Stromal cell of bone marrow (primary cell): ENCODE data around the gene C1orf115.
"Not testable (repeated sequence)": the region's sequence is repeated elsewhere in the genome, so short reads cannot be mapped to it uniquely, and the experiment has no call there.

ENCODE experiments used
- DNase-seq: peaks from one replicate; pipeline ENCODE4 v3.0.0-alpha.2; 2012; ENCODE audit warnings: low read depth

Gene C1orf115

DNA sequence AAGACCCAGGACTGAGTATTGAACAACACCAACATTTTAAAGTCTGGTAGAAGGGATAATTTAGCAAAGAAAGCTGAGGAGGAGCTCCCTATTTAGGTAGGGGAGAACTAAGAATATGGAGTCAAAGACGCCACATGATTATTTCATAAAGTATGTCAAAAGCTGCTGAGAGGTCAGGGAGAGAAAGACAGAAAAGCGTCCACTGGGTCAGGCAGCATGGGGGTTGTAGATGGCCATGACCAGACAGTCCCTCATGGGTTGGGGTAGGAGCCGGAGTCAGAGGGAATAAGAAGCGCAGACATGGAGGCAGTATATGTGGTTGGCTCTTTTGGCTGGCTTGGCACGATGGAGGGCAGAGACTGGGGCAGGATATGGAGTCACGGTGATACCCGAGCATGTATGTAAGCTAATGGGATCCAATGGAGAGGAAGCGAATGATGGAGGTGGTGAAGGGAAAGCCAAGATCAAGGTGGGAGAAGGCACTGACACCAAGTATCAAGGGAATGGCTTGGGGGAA is 4.8 kb downstream of the C1orf115 start:
- DNase-seq, result no peak

DNA sequence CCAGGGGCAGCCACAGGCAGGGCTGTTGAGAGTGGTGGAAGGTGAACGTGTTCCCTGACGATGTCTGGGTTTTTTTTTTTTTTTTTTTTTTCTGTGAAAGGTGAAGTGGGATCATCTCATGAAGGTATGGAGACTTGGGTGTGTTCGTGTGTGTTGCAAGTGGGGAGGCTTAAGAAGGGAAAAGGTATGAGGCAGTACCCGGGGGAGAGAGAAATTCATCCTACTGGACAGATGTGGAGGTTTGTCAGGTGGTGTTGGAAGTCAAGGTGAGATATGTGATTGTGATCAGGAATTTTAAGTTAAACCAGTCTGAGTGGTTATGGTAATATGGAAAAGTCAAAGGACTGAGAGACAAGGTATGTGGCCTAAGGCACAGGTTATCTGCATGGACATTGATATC is 5.3 kb downstream of the C1orf115 start:
- DNase-seq, result no peak

DNA sequence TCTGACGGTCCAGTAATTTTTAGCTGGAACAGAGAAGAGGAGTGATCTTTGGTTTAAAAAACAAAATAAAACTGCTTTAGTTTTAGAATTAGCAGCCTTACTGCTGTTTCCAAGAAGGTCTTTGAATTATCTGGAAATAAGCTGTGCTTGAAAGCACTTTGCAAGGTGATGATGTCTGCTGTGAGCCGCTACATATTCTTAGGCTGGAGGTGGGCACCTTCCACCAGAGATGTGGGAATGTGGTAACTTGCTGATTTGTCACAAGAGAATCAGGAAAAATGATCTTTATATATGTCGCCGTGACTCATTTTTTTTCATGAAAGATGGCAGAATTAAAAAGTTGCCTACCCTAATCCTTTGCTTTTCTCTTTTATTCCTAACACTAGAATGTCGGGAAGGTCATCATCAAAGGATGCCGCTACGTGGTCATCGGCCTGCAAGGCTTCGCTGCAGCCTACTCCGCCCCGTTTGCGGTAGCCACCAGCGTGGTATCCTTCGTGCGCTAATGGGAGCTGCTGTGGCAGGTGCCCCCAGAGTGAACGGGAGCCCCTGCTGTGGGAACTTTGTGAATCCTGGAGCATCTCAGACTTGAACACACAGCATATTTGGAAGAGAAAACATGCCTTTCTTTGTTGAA is 6.2 kb downstream of the C1orf115 start:
- DNase-seq, result no peak

DNA sequence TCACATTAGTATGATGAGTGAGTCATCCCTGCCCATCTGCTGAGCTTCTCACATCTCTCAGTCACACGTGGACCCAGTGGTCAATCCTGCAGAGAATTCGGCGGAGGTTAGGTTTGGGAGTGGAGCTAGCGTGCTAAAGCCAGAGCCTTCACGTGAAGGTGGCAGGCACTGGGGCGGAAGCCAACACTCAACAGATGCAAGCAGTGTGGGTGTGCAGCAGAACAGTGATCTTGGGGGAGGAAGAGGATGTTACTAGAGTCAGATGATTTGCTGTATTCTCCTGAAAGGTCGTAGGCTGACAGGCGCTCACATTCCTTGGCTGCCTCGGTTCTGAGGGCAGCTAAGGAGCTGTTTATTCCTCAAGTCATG is 6.7 kb downstream of the C1orf115 start:
- no peak for DNase-seq

DNA sequence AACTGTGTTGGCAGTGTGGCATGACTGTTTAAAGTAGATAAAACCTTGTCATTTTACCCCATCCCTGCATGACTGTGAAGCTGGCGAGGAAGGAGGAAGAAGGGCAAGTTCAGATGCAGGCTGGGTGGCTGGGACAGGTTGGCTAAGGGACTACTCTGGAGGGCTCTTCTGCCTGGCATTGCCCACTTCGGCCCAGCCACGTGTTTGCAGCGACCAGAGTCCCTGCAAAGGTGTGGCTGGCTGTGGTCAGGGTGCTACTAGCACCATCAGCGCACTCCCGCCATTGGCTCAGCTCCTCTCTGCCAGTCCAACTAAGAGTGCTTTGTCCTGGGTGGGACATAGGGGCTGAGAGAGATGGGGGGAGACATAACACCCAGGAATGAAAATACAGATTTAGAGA is 7.2 kb downstream of the C1orf115 start:
- DNase-seq, result no peak

DNA sequence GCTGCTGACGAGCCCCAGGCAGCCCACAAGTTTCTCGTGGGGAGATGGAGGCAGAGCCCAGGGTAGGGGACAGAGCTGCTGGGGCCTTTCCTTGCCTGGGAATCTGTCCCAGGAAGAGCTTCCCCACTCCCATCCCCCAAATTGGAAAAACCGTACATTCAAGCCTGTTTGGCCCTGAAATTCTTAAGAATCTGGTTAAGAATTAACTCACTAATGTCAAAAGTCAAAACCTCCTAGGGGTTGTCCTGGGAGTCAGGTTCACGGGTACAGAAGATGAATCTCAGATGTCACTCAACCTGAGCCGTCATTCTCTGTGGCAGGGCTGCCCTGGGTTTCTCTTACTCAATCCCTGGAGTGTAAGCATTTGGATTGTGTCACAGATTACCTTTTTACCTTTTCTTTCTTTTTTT is 8.4 kb downstream of the C1orf115 start:
- no peak for DNase-seq

DNA sequence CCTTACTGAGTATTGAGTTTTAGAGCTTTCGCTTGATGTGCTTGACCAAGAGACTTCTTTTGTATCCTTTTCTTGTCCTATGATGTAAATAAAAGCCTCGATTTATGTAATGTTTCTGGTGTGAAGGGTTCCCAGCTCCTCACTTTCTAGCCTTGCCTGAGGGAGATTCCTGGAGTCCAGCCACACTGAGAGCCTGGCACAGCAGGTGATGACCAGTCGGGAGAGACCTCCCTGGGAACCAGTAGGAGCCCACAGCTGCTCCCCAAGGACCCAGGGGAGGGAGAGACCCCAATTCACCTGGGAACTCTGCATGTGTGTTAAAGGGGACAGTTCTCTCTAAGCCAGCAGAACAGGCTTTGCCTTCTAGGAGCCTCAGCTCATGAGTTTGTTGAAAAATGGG is 8.9 kb downstream of the C1orf115 start:
- DNase-seq, result no peak

DNA sequence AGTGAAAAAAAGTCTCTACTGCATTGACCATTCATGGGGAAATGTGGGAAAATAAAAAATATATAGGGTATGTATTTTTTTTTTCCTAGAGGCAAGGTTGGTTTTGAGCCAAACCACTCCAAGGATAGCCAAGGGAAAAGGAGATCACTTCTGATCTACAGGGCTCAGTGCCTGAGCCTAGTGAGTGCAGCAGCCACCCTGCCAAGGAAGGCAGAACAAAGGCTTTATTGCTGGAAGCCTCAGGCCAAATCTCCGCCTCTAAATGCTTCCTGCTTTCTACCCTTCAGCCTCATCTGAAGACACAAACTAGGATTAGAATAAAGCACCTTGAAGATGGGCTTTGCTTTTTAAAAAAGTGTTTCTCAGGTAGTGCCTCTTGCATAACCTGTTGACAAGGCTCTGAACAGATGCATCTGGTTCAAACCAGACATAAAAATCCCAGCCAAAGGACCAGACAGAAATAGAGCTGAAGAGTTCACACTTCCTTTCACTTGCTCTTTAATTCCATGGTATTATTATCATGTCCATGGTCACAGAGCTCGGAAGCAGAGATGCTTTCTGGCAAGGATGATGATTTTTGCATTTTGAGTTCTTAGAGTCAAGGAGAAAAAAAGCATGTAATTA is 10.5 kb downstream of the C1orf115 start:
- no peak for DNase-seq

DNA sequence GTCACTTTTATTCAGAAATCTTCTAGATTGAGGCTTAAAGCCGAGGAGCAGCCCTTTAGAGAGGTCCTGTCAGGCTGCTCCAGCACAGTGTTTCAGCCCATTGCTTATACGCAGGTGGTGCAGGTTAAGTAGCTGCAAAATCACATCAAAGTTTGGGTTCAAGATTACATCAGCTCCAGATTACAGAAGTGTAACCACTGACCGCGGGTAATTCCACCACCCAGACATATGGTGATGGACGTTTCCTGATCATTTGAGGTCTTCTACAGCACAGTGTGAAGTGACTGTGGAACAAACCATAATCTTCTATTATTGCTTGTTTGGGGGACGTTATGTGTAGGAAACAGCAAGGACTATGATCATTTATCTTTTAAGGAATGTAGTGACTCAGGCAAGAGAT is 11.8 kb downstream of the C1orf115 start:
- DNase-seq, result no peak

DNA sequence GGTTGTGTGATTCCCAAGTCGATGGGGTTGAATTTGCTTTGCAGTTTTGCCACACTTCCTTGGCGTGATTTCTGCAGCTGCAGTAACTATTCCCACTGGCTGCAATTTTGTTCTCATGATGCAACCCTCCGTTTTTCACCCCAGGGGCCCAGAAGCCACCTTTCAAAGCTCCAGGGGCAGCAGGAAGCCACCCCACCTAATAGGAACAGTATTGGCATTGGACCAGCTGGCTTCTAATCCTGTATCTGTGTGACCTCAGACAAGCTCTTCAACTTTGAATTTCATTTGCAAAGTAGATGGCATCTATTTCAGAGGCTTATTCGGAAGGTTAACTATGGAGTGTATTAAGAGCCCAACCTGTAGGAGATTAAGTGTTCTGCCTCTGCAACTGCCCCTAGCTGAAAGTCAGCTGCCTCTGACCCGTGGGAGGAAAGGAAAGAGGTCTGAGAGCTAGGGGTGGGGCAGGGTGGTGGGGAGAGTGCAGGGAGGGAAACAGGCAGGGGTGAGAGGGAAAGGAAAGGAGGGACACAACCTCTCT is 12.6 kb downstream of the C1orf115 start:
- DNase-seq, result no peak

DNA sequence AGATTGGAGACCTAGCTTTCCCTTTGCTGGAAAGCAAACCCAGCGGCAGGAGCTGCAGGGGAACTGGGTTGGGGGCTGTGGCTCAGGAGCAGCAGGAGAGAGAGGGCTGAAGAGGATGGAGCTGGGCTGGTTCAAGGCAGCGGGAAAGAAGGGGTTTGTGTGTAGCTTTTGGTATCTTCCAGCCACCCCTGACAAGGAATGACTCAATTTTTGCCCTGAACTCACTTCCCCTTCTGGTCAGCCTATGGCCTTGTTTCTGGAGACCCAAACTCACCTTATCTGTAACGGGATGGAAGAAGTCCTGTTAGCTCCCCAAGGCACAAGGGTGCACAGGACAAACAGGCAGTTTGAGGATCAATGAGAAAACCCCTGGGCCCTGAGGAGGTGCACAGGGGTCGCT is 13.1 kb downstream of the C1orf115 start:
- DNase-seq, result no peak

DNA sequence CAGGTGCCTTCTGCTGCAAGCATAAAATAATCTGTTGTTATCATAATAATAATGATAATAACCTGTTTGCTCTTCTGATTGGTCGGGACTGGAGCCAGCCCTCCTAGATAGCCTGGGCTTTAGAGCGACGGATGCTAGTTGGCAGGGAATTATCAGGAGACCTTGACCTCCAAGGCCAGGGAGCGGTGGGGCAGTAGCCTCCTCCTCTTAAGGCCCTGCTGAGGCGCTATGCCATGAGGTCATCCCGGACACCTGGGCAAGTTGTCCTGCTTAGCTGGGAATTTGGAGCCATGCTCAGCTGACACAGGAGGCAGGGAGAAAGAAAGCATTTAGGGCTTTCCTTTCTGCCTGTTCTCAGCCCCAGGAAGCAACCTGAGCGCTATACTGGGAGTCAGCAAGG is 15.6 kb downstream of the C1orf115 start:
- no peak for DNase-seq

DNA sequence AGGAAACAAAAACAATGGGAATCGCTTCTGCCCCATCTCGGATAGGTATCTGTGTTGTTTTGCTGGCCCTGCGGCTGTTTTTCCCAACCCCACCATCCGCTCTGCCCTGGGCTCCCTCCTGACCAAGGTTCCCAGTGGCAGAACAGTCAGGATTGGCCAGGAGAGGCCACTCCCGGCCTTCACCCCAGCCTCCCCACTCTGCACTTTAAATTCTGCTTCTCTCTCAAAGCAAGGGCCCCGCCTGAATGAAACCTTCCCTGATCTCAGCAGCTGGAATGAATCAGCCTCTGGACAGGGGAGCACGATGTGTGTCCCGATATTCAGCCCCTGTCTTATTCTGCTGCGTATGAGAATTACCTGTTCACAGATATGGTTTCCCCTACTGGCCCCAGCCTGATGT is 16.3 kb downstream of the C1orf115 start:
- DNase-seq, result no peak

DNA sequence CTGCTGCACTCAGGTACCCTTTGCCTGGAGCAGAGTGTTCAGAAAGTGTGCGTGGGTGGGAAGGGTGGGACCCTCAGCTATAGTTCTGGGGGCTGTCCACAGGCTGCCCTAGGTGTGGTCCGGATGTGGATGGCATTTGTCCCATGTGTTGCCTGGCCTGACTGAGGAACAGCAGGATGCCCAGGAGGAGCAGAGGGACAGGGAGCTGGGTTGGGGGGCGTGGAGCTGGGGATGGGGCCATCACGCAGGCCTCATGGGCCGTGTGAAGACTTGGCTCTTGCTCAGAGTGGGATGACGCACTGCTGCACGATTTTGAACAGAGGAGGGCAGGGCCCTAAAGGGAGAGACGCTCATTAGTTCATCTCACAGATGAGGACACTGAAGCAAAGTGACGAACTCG is 17.0 kb downstream of the C1orf115 start:
- DNase-seq, result no peak

DNA sequence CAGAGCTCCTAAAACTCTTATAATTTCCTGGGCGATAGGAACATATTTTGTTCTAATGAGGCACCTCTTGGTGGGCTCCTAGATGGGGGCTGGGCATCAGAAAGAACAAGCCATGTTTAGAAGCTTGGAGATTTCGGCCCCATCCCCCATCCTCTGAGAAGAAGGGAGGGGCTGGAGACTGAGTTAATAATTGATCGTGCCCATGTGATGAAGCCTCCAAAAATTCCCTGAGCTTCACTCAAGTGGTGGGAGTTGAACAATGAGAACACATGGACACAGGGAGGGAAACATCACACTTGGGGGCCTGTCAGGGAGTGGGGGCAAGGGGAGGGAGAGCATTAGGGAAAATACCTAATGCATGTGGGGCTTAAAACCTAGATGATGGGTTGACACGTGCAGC is 18.1 kb downstream of the C1orf115 start:
- no peak for DNase-seq

DNA sequence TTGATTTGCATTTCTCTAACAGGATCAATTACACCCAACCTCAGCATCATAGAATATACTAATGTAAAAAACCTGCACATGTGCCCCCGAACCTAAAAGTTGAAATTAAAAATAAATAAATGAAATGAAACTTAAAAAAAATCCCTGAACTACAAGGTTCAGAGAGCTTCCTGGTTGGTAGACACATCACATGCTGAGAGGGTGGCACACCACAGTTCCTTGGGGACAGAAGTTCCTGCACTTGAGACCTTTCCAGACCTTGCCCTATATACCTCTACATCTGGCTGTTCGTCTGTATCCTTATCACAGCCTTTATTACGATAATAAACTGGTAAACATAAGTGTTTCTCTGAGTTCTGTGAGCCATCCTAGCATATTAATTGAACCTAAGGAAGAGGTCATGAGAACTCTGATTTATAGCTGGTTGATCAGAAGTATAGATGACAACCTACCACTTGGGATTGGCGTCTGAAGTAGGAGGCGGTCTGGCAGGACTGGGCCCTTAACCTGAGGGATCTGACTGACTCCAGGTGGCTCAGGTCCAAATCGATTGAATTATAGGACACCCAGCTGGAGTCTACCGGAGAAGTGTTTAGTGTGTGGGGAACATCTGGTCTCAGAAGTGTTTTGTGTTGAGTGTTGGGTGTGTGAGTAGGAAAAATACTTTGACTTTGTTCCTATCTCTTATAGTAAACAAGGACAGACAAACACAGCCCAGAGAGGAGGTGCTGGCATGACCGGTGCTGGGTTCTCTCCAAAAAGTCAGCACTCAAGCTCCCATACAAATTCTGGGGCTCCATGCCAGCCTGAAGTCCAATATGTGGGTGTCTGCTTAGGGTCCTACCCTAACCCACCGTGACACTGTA is 19.0 kb downstream of the C1orf115 start:
- no peak for DNase-seq

DNA sequence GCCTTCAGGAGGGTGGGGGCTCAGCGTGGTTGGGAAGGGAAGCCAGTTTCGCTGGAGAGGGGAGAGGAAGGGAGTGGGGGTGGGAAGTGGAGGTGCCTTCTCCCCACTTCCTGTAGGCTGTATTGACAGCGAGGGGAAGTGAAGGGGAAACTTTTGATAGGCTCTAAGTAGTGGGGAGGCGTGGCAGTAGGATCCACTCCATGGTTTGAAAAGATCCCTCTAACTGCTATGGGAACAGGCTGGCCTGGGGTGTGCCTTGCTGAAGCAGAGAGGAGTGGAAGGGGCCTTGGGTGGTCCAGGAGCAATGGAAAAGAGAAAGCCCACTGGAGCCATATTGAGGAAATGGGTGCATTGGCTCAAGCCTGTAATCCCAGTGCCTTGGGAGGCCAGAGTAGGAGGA is 20.2 kb downstream of the C1orf115 start:
- DNase-seq, result no peak

DNA sequence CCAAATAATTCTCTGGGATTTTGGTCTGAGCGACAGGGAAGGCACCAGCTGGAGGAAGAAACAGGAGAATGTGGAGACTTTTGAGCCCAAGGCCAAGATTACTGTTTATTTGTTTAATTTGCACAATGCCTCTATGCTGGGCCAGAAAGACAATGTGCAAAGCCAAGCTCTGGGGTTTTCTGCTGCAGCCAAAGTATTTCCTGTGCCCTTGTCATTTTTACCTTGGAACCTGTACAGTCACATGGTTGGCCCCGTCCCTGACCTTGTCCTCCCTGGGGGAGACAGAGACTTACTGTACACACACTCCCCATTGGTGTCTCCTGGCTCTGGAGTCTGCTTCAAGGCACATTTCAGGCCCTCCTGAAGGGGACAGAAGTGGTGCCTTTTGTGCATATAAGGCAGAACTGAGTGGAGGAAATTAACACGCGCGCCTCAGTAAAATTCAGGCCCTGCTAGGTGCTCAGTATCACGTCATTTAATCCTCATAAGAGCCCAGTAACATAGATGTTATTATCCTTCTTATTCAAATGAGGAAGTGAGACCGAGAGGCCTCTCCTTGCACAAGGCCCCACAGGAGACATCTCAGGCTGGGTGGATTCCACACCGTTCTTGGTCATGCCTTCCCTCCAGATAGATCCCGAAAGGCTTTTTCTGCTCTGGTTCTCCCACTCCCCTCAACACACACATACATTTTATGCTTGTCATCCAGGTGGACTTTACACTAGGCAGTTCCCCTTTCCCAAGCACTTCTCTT is 21.1 kb downstream of the C1orf115 start:
- DNase-seq, result no peak

DNA sequence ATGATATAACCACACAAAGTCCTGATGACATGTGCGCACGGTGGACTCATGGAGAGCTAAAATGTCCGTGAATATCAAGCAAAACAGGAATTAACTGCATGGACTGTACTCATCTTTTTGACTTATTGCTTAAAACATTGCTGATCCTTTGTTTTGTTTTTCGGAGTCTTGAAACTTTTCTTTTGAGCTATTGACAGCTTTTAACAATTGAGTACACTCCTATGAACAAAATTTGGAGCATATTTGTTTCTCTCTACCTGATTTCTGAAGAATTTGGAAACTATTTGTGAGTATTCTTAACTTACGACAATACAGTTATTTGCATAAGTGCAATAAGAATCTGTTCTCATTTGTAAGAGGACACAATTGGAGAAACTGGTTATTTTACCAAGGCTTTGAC is 25.8 kb downstream of the C1orf115 start:
- not testable (repeated sequence) for DNase-seq

DNA sequence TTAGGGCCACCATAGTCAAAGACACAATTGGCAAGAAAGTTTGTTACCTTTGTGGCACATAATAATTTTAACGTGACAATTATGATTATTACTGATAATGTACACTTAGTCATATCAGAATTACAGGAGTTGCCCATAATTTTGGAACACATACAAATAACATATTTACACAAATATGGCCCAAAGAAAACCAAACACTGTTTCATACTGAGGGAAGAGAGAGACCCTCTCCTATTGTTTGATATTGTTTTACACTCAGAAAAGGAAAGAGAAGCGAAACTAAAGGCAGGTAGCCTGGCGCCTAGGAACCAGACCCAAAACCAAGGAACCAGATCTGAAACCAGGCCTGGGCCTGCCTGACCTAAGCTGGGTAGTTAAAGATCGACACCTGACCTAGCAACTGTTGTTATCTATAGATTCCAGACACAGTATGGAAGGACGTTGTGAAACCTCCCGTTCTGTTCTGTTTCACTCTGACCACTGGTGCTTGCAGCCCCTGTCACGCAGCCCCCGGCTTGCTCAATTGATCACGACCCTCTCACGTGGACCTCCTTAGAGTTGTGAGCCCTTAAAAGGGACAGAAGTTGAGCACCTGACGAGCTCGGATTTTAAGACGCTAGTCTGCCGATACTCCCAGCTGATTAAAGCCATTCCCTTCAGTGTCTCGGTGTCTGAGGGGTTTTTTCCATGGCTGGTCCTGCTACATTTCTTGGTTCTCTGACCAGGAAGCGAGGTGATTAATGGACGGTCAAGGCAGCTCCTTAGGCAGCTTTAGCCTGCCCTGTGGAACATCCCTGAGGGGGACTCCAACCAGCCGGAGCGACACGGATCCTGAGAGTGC is 27.9 kb downstream of the C1orf115 start:
- DNase-seq, result no peak

DNA sequence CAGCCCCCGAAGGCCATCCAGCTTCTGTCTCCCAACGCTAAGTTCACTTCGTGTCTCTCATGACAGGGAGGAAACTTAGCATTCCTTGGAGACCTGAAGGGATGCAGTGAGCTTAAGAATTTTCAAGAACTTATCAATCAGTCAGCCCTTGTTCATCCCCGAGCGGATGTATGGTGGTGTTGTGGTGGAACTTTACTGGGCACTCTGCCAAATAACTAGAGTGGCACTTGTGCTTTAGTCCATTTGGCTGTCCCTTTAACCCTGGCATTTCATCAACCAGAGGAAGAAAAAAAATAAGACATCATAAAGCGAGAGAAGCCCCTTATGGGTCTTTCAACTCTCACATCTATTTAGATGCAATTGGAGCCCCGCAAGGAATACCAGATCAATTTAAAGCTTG is 31.1 kb downstream of the C1orf115 start:
- DNase-seq, result not testable (repeated sequence)
